BJ (cell line): ENCODE data around the gene PFAS. TPM values are rescaled to one million over a fixed set of nuclear protein-coding genes. Genes with fewer than 3 reads are reported as not detected.
A peak's percentile ranks its signal among the peaks of the same experiment; 100 is the strongest.

Experiments used
- CTCF ChIA-PET: fragments of 350-600 bp; formaldehyde crosslinking; extraction: SDS; loops from one replicate; lab custom pipeline; 2021; ENCODE audit warnings: antibody characterized with exemption, inconsistent platforms; lab: Yijun Ruan, JAX
- POLR2A ChIA-PET: fragments of 300-600 bp; sonication (Branson Sonifier 250); formaldehyde crosslinking; extraction: SDS; loops from one replicate; lab custom pipeline; 2021; ENCODE audit warnings: antibody characterized with exemption; lab: Charles Lee
- DNase-seq: peaks from one replicate; pipeline ENCODE4 v3.0.0-alpha.2; 2011; ENCODE audit warnings: low read depth
- H3K27me3 ChIP-seq: 2 replicates; pipeline ENCODE4 v1.6.0; 2011; ENCODE audit warnings: low read length; ENCODE audit not compliant: control insufficient read depth, insufficient read depth
- H3K36me3 ChIP-seq: 2 replicates; pipeline ENCODE4 v1.5.1; 2011; ENCODE audit warnings: low read length; ENCODE audit not compliant: control insufficient read depth, insufficient read depth
- H3K4me3 ChIP-seq: 2 replicates; pipeline ENCODE4 v1.5.1; 2011; ENCODE audit warnings: low read depth, mild to moderate bottlenecking, control low read depth, low read length
- polyA plus RNA-seq: library from polyadenylated mRNA; depleted of rRNA; stranded (reverse); fragments of >200 nt; gene quantifications from 2 replicates; pipeline ENCODE4 v1.2.3, GENCODE V29; 2011
- TF ChIP-seq, protein P1 (sequence below): IDR thresholded peaks from 2 replicates; pipeline ENCODE4 v1.5.1; 2011; ENCODE audit warnings: low read depth, mild to moderate bottlenecking, control low read depth, inconsistent platforms, low read length, moderate library complexity; ENCODE audit not compliant: insufficient read depth

The PFAS gene
- polyA plus RNA-seq, 1 experiment = 15.6 TPM

DNA sequence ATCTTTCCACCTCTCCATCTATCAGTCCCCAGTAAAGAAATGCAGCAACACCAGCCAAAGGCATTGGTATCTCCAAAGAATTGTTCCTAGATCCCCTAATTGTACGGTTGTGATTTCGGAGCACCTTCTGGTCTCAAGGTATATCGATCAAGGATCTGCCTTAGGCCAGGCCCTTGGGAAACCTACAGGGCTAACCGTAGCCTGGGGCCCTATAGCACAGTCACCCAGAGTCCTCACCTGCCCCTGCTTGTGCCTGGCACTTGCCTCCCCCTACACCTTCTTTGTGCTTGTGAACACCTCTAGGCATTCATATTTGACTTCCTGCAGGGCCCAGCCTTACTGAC, 21.9 kb upstream of the PFAS start:
- Histone ChIP-seq H3K27me3 (no peaks in the 10 kb centered on the region), H3K4me3 (peak overlapping the region; percentile 33), H3K36me3 (peaks cover 22% of the 10 kb centered on the region)
- ChIA-PET POLR2A (interaction anchor here (0.5 kb wide), 1 partner anchor 54 kb away, joined by 3 read pairs; no protein-coding TSS in a partner anchor), CTCF (interaction anchor here (1.3 to 2.4 kb wide), 4 partner anchors 16 to 109 kb away, joined by 3 to 10 read pairs (median 4); partner anchors contain the start of gene ALOXE3)
- TF ChIP-seq, protein P1, sequence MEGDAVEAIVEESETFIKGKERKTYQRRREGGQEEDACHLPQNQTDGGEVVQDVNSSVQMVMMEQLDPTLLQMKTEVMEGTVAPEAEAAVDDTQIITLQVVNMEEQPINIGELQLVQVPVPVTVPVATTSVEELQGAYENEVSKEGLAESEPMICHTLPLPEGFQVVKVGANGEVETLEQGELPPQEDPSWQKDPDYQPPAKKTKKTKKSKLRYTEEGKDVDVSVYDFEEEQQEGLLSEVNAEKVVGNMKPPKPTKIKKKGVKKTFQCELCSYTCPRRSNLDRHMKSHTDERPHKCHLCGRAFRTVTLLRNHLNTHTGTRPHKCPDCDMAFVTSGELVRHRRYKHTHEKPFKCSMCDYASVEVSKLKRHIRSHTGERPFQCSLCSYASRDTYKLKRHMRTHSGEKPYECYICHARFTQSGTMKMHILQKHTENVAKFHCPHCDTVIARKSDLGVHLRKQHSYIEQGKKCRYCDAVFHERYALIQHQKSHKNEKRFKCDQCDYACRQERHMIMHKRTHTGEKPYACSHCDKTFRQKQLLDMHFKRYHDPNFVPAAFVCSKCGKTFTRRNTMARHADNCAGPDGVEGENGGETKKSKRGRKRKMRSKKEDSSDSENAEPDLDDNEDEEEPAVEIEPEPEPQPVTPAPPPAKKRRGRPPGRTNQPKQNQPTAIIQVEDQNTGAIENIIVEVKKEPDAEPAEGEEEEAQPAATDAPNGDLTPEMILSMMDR = no peak
- DNase-seq = no peak

DNA sequence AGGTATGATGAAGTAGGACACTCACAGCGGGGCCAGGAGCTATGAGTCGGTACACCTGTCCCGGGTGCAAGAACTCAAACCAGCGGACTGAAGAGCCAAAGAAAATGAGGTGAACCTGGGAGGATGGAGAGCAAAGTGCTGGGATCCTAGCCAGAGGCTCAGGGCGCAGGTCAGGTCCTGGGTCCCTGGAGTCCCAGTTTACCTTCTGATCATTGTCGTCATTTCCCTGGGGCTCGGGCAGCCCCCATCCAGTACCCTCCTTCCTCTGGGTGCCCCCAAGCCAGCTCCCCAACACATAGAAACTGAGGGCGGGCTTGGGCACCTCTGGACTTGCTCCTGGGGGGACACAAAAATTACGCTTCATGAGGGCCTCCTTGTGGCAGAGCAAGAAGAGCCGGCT, 17.4 kb upstream of the PFAS start:
- Histone ChIP-seq H3K36me3 (peaks cover 39% of the 10 kb centered on the region), H3K4me3 (no peak overlapping the region), H3K27me3 (no peaks in the 10 kb centered on the region)
- ChIA-PET POLR2A (no interaction called here), CTCF (interaction anchor here (0.7 kb wide), 1 partner anchor 73 kb away, joined by 3 read pairs; no protein-coding TSS in a partner anchor)
- TF ChIP-seq, protein P1 = no peak
- no peak for DNase-seq

DNA sequence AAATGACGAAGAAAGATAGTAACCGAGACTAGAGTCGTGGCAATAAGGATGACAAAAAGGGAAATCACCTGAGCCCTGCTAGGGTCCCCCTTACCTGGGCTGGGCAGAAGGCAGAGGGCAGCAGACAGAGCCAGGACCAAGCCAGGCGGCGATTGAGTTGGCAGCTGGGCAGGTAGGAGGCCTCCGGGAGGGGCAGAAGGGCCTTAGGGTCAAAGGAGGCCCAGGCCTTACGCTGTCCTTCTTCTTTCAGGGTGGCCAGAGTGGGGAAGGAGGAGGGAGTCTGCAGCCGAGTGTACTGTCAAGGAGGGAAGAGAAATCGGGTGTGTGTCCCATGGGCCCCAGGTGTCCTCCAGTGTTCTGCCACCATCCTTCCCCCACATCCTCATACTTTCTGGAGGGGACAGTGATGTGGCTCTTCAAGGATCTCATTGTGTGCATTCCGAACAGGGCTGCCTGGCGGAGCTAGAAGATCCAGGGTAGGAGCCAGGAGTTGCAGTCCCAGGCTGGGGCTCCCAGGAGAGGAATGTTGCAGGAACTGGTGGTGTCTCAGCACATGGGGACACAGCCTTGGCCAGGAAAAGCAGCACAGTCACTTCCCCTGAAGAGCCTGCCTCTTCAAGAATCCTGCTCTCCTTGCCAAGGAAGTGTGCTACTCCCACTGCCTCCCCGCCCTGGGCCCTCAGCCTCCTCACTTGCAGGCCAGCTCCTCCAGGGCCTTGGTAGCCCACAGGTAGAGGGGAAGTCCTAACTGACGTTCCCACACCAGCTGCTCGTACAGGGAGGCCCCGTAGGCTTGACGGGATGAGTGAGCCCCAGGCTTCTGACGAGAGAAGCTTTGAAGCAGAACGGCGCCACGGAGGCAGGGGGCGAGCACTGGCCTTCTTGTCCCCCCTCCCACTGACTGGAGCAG, 14.5 kb upstream of the PFAS start:
- ChIA-PET CTCF (interaction anchor here (0.7 kb wide), 1 partner anchor 38 kb away, joined by 3 read pairs; no protein-coding TSS in a partner anchor), POLR2A (no interaction called here)
- TF ChIP-seq, protein P1 = no peak
- no peaks in the 10 kb centered on the region for H3K27me3 ChIP-seq
- no peak overlapping the region for H3K4me3 ChIP-seq
- DNase-seq = no peak
- peaks cover 26% of the 10 kb centered on the region for H3K36me3 ChIP-seq

DNA sequence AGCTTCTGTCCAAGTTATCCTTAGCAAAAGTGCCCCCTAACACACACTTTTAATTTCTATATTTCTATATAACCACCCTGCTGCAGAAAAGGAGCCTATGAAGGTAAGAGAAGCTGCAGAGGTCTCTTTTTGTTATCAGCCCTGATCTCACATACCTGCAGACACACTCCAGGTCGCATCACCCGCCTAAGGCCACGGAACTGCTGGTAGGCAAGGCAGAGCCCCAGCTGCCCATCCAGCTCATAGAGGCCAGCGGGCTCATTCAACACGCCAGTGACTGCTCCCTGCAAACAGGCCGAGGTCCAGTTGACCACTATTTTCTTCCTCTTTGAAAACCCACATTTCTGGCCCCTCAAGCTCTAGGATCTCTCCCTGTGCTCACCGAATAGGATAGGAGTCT, 13.4 kb upstream of the PFAS start:
- no peak overlapping the region for H3K4me3 ChIP-seq
- ChIA-PET POLR2A (no interaction called here), CTCF (no interaction called here)
- peaks cover 26% of the 10 kb centered on the region for H3K36me3 ChIP-seq
- DNase-seq = no peak
- H3K27me3 ChIP-seq = no peaks in the 10 kb centered on the region
- TF ChIP-seq, protein P1 = no peak

DNA sequence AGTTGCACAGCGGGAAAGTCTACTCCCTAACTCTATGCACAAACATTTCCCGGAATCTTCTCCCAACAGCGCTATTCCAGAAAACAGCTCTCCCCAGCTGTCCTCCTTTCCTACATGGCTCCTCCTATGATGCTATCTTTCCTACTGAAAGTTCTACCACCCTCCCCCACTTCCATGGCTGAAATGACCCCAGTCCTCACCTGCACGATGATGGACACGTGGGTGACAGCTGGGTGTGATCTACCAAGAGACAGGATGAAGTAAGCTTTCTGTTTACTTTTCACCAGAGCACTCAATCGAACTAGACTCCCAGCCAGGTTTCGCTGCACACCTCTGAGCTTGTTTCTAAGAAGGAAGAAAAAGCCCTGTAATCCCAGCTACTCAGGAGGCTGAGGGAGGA, 11.9 kb upstream of the PFAS start:
- DNase-seq = no peak
- Histone ChIP-seq H3K4me3 (no peak overlapping the region), H3K36me3 (peaks cover 20% of the 10 kb centered on the region), H3K27me3 (no peaks in the 10 kb centered on the region)
- TF ChIP-seq, protein P1 = no peak
- ChIA-PET POLR2A (no interaction called here), CTCF (interaction anchor here (1.5 kb wide), 1 partner anchor 11 kb away, joined by 4 read pairs; the partner anchor contains the start of gene CTC1)
